GM19023 (cell line): ENCODE results near the gene NFATC1.

Source experiments
- ATAC-seq: cut with Tn5 transposase; IDR thresholded peaks from one replicate; pipeline ENCODE4 v1.9.1; 2021; ENCODE audit warnings: mild to moderate bottlenecking, moderate library complexity; ENCODE audit not compliant: unreplicated experiment

NFATC1 gene

GRCh38 chr18:79388043-79388442, 7.7 kb upstream of the NFATC1 start:
- no peak for ATAC-seq

- ATAC-seq: no peak
Measured at GRCh38 chr18:79389689-79390088, 6.0 kb upstream of the NFATC1 start.

GRCh38 chr18:79392226-79392625, 3.5 kb upstream of the NFATC1 start:
- ATAC-seq: no peak

- ATAC-seq: no peak
Measured at GRCh38 chr18:79393181-79393634, 2.5 kb upstream of the NFATC1 start.

- no peak for ATAC-seq
Measured at GRCh38 chr18:79393635-79394533, 1.8 kb upstream of the NFATC1 start.

- no peak for ATAC-seq
Measured at GRCh38 chr18:79394534-79395307, 1.0 kb upstream of the NFATC1 start.

- no peak for ATAC-seq
Measured at GRCh38 chr18:79395308-79395640, 456 bp upstream of the NFATC1 start.

- no peak for ATAC-seq
Measured at GRCh38 chr18:79396431-79397246, 909 bp downstream of the NFATC1 start.

GRCh38 chr18:79397247-79397829, 1.6 kb downstream of the NFATC1 start:
- ATAC-seq: no peak

GRCh38 chr18:79397830-79398761, 2.4 kb downstream of the NFATC1 start:
- no peak for ATAC-seq

- no peak for ATAC-seq
Measured at GRCh38 chr18:79399275-79400081, 3.7 kb downstream of the NFATC1 start.

GRCh38 chr18:79400091-79400590, 4.4 kb downstream of the NFATC1 start:
- peak; percentile 23 for ATAC-seq

GRCh38 chr18:79400591-79401381, 5.1 kb downstream of the NFATC1 start:
- ATAC-seq: no peak

- no peak for ATAC-seq
Measured at GRCh38 chr18:79401494-79402208, 5.9 kb downstream of the NFATC1 start.

GRCh38 chr18:79402209-79402576, 6.5 kb downstream of the NFATC1 start:
- no peak for ATAC-seq

GRCh38 chr18:79402977-79403722, 7.4 kb downstream of the NFATC1 start:
- no peak for ATAC-seq
